MM.1S (cell line): ENCODE data around the gene FAM43A.

Source experiments
- DNase-seq: peaks from one replicate; pipeline ENCODE4 v3.0.0-alpha.2; 2015
- H2AFZ ChIP-seq: fragments of 300-600 bp; sonication (generic); 2 replicates; pipeline ENCODE4 v1.6.0; 2016; ENCODE audit warnings: antibody characterized with exemption, low read length
- H3F3A ChIP-seq: fragments of 300-600 bp; sonication (generic); 2 replicates; pipeline ENCODE4 v1.6.1; 2016; ENCODE audit warnings: mild to moderate bottlenecking, antibody characterized with exemption, low read length, moderate library complexity, mixed read lengths; ENCODE audit not compliant: insufficient read depth
- H3K27ac ChIP-seq: fragments of 300-600 bp; sonication (generic); 2 replicates; pipeline ENCODE4 v1.5.1; 2016; ENCODE audit warnings: mild to moderate bottlenecking, low read length
- H3K27me3 ChIP-seq: fragments of 300-600 bp; sonication (generic); replicated peaks from 2 replicates; pipeline ENCODE4 v1.6.0; 2016; ENCODE audit warnings: low read length; ENCODE audit not compliant: insufficient read depth
- H3K36me3 ChIP-seq: fragments of 300-600 bp; sonication (generic); replicated peaks from 2 replicates; pipeline ENCODE4 v1.6.1; 2016; ENCODE audit warnings: mild to moderate bottlenecking, low read length, mixed read lengths; ENCODE audit not compliant: insufficient read depth
- H3K4me1 ChIP-seq: fragments of 300-600 bp; sonication (generic); 2 replicates; pipeline ENCODE4 v1.6.1; 2016; ENCODE audit warnings: low read length, mixed read lengths
- H3K4me2 ChIP-seq: fragments of 300-600 bp; sonication (generic); 2 replicates; pipeline ENCODE4 v1.6.0; 2016; ENCODE audit warnings: low read depth, low read length
- H3K4me3 ChIP-seq: fragments of 300-600 bp; sonication (generic); 2 replicates; pipeline ENCODE4 v1.5.1; 2016; ENCODE audit warnings: low read length, mixed read lengths
- H3K79me2 ChIP-seq: fragments of 300-600 bp; sonication (generic); 2 replicates; pipeline ENCODE4 v1.6.1; 2016; ENCODE audit warnings: mixed run types, low read length, mixed read lengths
- H3K9ac ChIP-seq: fragments of 300-600 bp; sonication (generic); 2 replicates; pipeline ENCODE4 v1.6.1; 2016; ENCODE audit warnings: low read length, mixed read lengths
- H3K9me2 ChIP-seq: fragments of 300-600 bp; sonication (generic); replicated peaks from 2 replicates; pipeline ENCODE4 v1.6.1; 2016; ENCODE audit warnings: mild to moderate bottlenecking, low read length, mixed read lengths; ENCODE audit not compliant: insufficient read depth
- H3K9me3 ChIP-seq: fragments of 300-600 bp; sonication (generic); replicated peaks from 2 replicates; pipeline ENCODE4 v1.6.1; 2016; ENCODE audit warnings: mild to moderate bottlenecking, low read length, mixed read lengths; ENCODE audit not compliant: insufficient read depth
- H4K20me1 ChIP-seq: fragments of 300-600 bp; sonication (generic); 2 replicates; pipeline ENCODE4 v1.6.1; 2016; ENCODE audit warnings: mild to moderate bottlenecking, low read length, moderate library complexity, mixed read lengths; ENCODE audit not compliant: insufficient read depth
- CTCF ChIP-seq: fragments of 300-600 bp; sonication (generic); IDR thresholded peaks from 2 replicates; pipeline ENCODE4 v1.5.1; 2016; ENCODE audit warnings: antibody characterized with exemption, low read length, mixed read lengths
- EZH2 ChIP-seq: fragments of 300-600 bp; sonication (generic); optimal IDR thresholded peaks from 2 replicates; pipeline ENCODE3; 2017; ENCODE audit warnings: low read depth, mild to moderate bottlenecking, antibody characterized with exemption, low read length, mixed read lengths
- EZH2phosphoT487 ChIP-seq: fragments of 300-600 bp; sonication (generic); IDR thresholded peaks from 2 replicates; pipeline ENCODE4 v1.6.1; 2018; ENCODE audit warnings: antibody characterized with exemption, low read length

FAM43A gene

GRCh38 chr3:194690501-194691372 lies 5.1 kb downstream of the FAM43A start:
- Histone ChIP-seq H3F3A (peaks cover 3% of the 10 kb centered on the region; the same call in 1 of the 2 replicates), H3K4me2 (no peak overlapping the region), H3K27ac (no peak overlapping the region), H3K4me3 (no peak overlapping the region), H4K20me1 (no peaks in the 10 kb centered on the region), H3K27me3 (peaks cover 19% of the 10 kb centered on the region; the same call in 1 of the 2 replicates), H3K9me2 (no peaks in the 10 kb centered on the region), H3K9me3 (no peaks in the 10 kb centered on the region), H3K4me1 (peaks cover 8% of the 10 kb centered on the region), H3K79me2 (no peaks in the 10 kb centered on the region), H3K9ac (no peak overlapping the region), H2AFZ (no peak overlapping the region), H3K36me3 (no peaks in the 10 kb centered on the region)
- no peak for DNase-seq
- TF ChIP-seq EZH2phosphoT487 (no peak), EZH2 (no peak), CTCF (no peak)

GRCh38 chr3:194691481-194692283 lies 6.0 kb downstream of the FAM43A start:
- Histone ChIP-seq H3K9me2 (no peaks in the 10 kb centered on the region), H3K4me1 (peaks cover 8% of the 10 kb centered on the region), H3K36me3 (no peaks in the 10 kb centered on the region), H3F3A (no peaks in the 10 kb centered on the region), H3K4me3 (no peak overlapping the region), H3K27ac (no peak overlapping the region), H3K9ac (no peak overlapping the region), H2AFZ (no peak overlapping the region), H3K79me2 (no peaks in the 10 kb centered on the region), H4K20me1 (no peaks in the 10 kb centered on the region), H3K4me2 (no peak overlapping the region), H3K9me3 (no peaks in the 10 kb centered on the region), H3K27me3 (peaks cover 16% of the 10 kb centered on the region; the same call in 1 of the 2 replicates)
- no peak for DNase-seq
- TF ChIP-seq EZH2phosphoT487 (no peak), EZH2 (no peak), CTCF (no peak)

GRCh38 chr3:194696702-194697101 lies 11.0 kb downstream of the FAM43A start:
- Histone ChIP-seq H4K20me1 (no peaks in the 10 kb centered on the region), H3K4me3 (no peak overlapping the region), H3F3A (no peaks in the 10 kb centered on the region), H3K4me1 (no peaks in the 10 kb centered on the region), H3K4me2 (no peak overlapping the region), H3K36me3 (no peaks in the 10 kb centered on the region), H3K27ac (no peak overlapping the region), H3K79me2 (no peaks in the 10 kb centered on the region), H3K27me3 (0 out of 2 replicates have a peak, but pooled peaks cover 9% of the 10 kb centered on the region), H3K9me2 (no peaks in the 10 kb centered on the region), H3K9me3 (no peaks in the 10 kb centered on the region), H3K9ac (no peak overlapping the region), H2AFZ (no peak overlapping the region)
- DNase-seq: no peak
- no peak for TF ChIP-seq CTCF
- no peak for TF ChIP-seq EZH2
- TF ChIP-seq EZH2phosphoT487: no peak
